ENCODE measurements around the gene TSPAN3.
A peak's percentile ranks its signal among the peaks of the same experiment; 100 is the strongest.

The TSPAN3 gene

DNA sequence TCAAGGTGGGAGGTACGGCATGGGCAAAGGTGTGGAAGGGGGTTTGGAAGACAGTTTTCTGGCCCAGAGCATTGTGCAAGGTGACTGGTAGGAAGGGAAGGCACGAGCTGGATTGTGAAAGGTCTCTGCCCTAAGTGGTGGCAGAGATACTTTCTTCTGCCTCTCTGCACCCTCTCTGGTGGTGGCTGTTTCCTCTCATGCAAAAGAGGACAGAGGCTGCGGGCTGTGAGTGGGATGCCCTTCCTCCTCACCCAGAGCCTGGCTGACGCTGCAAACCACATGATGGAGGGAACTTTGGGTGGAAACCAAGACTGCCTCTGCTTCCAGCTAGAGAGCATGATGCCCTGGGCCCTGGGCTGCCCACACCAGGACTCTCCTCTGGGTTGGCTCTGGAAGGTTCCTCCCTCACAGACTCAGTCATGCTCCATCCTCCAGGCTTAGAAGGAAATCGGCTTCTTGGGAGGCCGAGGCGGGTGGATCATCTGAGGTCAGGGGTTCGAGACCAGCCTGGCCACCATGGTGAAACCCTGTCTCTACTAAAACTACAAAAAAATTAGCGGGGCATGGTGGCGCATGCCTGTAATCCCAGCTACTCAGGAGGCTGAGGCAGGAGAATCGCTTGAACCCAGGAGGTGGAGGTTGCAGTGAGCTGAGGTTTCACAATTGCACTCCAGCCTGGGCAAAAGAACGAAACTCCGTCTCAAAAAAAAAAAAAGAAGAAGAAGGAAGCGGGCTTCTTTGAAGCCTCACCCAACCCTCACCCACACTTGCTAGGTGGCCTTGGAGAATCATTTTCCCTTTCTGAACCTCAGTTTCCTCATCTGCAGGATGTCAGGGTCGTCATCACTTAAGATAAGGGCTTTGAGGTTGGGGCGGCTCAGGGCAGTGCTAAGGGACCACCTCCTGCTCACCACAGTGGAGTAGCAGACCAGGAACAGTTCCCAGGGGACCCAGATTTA lies 67.7 kb downstream of the TSPAN3 start:
- no peak for DNase-seq

DNA sequence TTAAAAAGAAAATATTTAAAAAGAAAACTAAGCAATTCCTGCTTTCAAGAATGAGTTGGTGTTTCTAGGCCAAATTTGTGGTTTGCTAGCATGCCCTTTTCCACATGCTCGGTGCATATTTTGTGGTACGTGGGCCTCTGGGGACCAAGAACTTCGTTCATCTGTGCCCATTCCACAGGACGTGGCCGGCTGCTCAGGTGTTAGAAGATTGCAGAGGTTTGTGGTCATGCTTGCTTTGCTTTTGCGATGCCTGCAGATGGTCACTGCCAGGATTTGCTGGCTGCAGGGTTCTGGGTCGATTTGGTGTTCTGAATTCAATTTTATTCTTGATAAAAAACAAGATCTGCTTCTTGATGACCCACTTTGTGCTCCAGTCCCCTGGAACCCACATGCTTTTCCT lies 68.5 kb downstream of the TSPAN3 start:
- no peak for DNase-seq

DNA sequence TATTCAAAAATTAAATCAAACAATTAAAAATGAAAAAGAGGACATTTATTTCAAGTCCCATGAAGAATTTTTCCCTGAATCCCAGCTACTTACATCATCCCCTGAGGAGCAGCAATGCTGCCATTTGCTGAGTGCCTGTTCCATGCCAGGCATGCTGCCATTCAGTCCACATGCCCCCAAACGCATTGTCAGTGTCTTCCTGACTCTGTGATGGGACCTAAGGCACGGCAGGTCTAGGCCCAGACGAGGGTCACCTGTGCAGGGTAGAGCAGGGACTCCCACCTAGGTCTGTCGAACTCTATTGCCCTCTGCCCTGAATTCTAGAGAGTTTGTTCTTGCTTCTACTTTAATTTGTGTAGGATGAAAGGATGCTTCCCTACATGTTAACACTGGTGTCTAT lies 68.9 kb downstream of the TSPAN3 start:
- no peak for DNase-seq

DNA sequence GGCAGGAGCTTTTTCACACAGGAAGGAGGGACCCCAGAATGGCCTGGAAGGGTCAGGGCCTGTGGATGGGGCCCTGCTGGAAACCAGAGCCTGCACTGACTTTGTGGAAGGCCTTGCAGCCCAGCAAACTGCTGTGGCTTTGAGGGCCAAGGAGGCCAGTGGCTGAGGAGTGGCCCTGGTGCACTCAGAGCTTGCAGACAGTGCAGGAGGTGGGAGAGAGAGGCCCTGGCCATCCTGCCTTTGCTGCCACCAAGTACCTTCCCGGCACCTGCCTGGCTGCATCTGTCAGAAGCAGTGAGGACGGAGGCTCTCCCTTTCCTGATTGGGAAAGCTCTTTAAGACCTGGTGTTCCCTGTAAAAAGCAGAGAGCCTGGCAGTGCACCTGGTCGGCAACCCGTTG lies 69.6 kb downstream of the TSPAN3 start:
- DNase-seq: no peak

DNA sequence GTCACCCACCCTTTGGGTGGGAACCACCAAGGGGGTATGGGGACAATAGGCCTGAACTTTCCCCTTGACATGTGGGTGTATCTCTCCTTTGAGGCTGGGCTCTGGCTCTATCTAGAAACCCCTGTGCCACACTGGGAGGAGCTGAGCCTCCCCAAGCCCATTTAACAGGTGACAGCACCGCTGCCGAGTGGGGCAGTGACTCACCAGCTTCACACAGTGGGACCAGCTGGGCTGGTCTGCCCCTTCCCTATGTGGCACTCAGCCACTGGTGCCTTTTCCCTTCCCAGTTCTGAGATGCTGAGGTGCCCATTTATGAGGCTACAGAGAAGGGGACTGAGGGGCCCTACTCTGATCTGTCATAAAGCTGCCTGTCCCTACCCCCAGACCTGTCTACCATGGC lies 70.9 kb downstream of the TSPAN3 start:
- DNase-seq: no peak

DNA sequence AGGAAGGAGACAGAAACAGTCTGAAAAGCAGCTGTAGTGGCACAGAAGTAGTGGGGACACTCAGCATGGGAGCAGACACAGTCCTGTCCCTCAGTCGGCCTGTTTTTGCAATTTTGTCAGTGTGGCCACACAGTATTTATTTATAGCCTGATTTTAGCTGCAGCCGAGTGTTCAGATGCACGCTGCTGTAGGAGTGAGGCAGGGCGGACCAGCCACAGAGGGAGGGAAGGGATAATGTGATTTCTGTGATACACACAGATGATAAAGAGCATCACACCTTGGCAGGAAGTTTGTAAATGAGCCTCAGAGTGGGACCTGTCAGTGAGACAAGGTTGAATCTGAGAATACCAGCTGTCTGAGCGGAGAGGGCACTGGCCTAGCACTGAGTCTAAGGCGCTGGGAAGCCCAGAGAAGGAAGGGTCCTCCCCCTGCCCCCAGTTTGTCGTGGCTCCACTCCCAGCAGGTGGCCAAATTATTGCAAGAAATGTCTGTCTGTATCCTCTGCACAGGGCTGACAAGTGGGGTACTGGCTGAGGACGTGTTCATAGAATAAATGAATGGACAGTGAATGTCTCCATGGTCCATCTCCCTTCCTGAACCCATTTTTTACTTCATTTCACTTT lies 72.1 kb downstream of the TSPAN3 start:
- DNase-seq: no peak

DNA sequence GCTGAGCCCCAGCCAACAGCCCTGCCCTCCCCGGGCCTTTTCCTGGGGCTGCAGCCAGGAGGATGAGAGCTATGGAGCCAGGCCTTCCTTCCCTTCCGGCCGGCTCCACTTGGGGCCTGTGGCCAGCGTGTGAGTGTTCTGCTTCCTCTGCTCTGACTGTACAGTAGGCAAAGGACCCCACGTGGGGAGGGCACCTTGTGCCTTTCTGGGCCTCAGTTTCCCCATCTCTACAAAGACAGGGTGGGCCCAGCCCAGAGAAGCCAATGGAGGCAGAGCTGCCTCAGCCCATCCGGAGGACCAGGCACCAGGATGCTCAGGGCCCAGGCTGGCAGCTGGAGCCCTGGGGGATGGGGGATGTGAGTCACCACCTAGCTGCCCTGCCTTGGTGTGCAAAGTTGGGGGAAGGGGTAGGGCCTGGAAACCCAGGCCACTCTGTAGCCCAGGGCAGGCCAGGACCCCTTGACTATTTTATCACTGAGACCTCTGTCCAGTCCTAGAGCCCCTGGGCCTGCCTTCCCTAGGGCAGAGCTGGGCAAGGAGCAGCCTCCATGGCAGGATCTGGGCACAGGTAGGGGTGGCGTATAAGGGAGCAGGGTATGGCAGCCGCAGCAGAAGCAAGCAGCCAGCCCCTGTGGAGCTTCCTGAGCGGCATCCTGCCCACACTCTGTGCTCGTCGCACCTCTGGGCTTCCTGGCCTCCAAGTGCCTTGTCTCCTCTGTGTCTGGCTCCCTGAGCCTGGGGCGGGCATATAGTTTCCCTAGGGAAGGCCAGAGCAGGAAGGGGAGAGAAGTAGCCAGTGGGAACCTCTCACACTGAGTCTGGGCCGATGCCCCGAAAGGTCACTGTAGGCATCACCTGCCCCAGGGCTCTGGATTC lies 74.1 kb downstream of the TSPAN3 start:
- peak; percentile 60 for DNase-seq

DNA sequence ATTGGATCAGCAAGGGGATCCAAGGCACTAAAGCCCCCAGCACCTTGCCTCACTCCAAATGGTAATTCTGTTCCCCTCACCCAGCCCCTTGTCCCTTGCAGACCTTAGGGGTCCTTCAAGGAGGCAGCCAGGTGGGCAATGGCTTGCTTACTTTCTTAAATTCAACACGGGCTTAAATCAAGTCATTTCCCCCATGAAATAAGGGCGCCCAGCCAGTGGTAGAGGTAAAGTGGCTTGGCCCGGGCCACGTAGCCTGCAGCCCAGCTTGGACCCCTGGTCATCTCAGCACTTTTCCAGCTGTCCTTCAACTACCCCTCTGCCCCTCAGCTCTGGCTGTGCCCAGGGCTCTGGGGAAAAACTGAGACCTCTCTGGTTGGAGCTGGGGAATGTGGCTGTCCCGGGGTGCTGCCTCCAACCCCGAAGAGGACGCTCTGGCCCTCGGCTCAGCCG lies 74.8 kb downstream of the TSPAN3 start:
- DNase-seq: no peak

DNA sequence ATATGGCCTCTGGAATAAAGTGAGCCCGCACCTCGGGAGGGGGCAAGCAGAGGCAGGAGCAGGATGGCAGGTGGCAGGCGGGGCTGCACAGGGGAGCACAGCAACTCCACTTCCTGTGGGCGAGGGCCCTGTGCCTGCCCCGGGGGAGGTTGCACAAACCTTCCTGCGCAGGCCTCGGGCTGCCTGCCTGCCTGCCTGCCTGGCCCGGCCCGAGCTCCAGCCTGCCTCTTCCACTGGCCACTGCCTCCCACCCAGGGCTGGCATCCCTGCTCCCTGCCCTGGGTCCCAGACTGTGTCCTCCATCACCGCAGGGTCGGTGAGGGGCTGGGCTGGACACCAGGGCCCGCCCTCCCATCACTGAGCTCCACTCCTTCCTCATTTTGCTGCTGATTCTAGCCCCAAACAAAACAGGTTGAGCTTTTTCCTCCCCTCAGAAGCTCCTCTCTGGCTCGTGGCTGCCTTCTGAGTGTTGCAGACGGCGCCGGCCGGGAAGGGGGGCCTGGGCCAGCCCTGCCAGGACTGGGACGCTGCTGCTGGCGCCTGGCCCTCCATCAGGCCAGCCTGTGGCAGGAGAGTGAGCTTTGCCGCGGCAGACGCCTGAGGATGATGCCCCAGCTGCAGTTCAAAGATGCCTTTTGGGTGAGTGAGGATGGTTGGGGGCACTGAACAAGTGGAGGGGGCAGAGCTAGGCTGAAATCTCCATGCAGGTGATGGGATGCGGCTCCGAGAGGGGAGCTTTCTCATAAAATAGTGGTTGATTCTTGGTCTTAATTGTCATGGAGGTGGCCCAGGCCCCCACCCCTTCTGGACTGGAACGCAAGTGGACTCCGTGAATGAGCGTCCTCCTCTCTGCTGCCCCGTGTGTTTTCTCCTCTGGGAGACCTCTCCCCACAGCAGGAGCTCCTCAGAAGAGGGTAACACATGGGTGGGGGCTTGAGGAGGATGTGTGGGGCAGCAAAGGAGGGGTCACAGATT lies 75.7 kb downstream of the TSPAN3 start, which contains the start of gene PSTPIP1:
PSTPIP1 (plus strand) TSS at position 156 of the 975 bp plus-strand sequence; CDS start at position 604, 448 bp downstream.
- peak; percentile 83 for DNase-seq

DNA sequence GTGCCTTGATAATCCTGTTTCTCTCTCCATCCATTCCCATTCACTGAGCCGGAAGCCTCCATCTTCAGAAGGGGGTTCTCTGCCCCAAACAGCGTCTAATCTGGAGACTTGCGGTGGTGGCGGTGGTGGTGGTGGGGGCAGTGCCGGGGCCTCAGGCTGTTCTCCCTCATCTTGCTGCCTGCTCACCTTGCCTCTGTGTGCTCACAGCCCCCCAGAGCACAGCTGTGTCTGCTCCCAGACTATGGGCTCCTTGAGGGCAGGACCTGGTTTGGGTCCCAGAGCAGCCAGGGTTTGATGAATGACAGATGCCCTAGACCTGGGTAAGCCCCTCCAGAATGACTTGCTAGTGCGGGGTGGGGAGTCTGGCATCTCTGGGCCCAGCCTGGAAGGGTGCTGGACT lies 76.4 kb downstream of the TSPAN3 start:
- DNase-seq: no peak

DNA sequence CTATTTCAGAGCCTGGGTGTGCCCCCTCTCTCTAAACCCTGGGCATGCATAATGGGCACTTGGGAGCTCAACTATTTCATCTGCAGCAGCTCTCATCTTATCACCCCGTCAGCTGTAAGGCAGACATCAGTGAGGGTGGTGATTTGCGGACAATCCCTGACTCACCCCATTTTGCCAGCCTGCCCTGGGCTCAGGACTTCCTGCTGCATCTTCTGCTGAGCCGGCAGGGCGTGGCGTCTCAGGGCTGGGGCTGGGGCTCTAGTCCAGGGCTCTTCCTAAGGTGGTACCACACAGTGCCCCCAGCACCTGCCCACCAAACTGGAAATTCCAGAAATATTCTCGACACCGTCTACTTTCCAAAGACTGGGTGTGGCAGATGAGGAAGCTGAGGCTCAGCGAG lies 76.9 kb downstream of the TSPAN3 start:
- no peak for DNase-seq

DNA sequence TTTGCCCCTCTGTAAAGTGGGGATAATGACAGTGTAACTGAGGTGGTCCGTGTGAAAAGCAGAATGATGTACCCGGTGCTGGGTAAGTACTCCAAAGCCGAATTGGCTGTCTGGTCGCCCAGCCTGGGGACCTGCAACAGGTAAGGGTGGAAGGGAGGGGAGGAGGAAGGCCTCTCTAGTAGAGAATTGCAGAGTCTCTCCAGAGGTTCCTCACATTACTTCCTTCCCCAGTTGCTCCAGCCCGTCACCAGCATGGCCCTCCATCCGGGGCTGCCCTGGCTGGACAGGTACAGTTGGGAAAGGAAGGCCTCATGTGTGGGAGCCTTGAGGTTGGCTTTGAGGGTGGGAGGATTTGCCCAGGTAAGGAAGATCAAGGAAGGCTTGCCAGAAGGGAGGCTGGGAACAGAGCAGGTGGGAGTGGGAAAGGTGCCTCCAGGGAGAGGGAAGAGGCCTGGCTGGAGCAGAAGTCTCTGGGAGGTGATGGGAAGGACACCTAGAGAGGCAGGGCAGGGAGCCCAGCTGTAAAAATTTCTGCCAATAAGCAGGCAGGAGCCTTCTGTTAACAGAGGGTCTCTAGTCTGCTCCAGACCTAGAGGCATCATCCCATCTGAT lies 77.7 kb downstream of the TSPAN3 start:
- DNase-seq: no peak

DNA sequence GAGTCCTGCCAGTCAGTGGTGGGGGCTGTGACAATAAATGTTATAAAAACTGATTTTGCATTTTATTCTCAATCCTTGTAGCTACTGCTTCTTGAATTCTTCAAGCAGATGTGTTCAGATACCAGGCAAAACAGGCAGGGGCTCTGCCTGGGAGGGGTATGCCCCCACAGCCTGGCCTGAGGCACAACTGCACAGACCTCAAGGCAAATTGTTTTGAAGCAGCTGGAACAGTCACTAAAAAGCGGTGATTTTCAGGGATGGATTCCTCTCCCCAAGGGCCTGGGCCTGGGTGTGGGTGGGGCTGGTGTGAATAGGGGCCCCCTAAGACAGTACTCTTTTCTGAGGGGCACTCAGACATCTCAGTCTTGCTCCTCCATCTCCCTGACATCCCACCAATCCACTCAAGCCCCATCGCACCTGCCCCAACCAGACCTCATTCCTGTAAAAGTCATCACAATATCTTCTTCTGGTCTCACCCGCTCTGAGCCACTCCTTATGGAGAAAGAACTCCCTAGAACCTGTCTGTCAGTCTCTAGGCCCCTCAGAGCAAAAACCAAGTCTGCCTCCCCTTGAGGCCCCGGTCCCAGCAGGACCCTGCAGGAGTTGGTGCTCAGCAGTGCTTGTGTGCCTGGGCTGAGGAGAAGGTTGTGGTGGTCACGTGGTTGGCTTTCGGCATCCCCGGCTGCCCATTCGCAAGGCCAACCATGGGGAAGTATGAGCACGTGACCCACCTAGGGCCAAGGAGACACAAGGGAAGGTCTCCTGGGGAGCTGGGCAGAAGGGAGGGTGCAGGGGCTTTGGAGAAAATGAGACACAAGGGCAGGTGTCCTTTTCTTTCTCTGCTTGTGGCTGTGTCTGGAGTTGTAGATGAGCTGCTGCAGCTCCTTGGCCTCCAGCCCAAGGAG lies 78.9 kb downstream of the TSPAN3 start:
- no peak for DNase-seq
